ENCODE data around the gene HSBP1L1.
A peak's percentile ranks its signal among the peaks of the same experiment; 100 is the strongest.

Gene HSBP1L1

DNA sequence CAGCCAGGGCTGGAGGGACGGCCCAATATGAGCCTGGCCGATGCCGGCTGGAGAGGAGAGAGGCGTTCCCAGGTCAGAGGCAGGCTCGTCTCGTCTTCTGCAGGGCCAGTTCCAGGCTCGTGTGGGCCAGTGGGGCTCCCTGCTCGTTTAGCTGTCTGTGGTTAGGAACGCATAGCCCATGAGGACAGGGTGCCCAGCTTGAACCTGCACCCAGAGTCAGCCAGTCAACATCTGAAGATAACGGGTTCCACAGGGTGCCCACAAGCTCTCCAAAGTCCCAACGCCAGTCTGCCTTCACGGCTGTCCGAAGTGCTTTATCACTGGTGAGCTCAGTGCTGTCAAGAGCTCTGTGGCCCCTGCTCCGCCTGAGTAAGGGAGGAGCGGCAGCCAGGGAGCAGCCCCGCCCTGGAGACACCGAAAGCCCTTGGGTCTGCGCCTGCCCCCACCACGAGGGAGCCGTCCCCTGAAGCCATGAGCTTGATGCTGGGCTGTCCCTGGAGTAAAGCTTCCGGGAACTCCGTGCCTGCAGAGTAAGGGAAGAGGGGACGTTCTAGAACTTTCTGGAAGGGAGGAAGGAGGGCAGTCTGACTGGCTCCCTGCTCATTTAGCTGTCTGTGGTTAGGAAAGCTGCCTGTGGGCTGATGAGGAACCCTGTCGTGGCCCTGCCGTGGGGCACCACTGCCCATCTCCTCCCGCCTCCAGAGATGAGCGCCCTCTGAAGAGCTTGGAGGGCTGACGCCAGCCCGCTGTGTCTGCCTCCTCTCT lies 2.7 kb upstream of the HSBP1L1 start:
- DNase-seq, result peak in 1 of 2 donors; percentile 42

GRCh38 chr18:79962311-79962710 lies 2.1 kb upstream of the HSBP1L1 start:
- no peak for DNase-seq

DNA sequence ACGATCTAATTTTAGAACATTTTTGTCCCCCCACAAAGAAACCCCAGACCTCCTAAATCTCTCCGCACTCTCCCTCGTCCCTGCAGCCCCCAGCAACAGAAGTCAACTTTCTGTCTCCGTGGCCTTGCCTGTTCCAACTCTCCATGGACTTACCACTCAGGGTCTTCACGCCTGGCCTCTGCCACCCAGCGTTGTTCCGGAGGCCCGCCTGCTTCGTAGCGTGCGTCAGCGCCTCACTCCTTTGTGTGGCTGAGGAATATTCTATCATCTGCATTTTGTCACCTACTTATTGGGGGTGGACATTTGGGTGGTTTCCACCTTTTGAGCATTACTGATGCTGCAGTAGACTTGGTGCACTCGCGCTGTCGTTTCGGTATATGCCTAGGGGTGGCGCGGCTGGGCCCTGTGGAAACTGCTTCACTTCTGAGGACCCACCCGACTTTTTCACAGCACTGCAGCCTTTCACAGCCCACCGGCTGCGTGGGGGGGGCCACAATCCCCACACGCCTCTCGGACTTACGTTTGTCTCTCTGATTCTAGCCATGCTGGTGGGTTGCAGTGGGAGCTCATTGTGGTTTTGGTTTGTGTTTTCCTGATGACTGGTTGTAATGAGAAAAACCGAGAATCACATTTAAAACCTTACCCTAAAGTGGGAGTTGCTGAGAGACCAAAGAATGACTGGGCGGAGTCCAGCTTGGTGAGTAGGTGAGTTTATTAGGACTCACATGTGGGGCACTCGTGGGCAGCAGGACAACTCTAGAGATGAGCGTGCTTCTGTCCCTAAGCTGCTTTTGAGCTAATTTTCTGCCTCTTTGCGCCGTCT lies 1.4 kb upstream of the HSBP1L1 start:
- no peak for DNase-seq

DNA sequence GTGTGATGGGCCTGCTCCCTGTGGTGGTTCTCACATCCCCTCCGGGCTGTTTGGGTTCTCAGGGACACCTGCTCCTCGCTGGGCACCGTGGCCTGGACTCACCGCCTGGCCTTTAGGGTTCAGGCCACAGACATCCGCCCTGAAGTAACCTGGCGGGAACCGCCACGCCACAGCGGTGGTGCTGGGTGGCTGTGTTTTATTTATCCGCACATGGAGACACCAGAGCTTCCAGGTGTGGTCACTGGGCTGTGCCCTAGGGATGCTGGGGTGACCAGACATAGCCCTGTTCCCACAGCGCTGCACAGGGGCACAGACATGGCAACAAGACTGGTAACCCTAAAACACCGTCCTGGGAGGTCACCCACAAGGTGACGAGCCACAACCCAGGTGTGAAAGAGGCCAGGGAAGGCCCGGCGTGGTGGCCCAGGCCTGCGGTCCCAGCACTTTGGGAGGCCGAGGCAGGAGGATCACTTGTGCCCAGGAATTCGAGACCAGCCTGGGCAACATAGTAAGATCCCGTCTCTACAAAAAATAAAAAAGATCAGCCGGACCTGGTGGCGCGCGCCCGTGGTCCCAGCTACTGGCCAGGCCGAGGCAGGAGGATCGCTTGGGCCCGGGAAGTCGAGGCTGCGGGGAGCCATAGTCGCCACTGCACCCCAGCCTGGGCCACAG lies 649 bp upstream of the HSBP1L1 start:
- no peak for DNase-seq

DNA sequence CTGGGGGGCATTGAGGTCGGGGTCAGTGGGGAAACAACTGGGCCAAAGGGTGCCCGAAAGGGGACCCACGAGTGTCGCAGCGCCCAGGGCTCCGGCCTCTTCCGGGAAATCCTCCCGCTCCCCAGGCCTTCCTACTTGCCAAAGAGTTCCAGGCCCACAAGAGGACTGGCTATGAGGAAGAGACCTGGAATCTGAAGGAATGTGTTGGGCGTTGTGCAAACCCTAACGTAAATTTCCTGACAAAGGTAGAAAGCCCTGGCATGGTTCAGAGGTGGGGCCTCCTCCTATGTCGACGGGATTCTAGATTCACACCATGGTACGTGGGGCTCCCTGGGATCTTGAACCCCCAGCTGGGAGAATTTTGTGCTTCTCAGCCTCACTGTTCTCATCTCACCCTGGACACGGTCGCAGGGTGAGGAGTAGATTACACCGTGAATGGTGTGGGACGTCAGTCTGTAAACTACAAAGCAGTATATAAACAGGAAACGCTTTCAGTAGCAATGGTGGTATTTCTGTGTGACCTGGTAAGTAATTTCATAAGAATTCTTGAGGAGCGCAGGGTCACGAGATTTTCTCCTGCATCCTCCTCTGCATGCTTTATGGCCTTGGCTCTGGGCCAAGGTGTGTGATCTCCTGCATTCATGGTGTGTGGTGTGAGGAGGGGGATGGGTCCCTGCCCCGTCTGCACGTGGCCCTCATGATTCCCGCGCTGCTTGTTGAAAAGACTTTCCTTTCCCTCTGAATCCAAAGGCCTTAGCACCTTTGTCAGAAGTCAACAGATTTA lies 868 bp downstream of the HSBP1L1 start:
- no peak for DNase-seq

DNA sequence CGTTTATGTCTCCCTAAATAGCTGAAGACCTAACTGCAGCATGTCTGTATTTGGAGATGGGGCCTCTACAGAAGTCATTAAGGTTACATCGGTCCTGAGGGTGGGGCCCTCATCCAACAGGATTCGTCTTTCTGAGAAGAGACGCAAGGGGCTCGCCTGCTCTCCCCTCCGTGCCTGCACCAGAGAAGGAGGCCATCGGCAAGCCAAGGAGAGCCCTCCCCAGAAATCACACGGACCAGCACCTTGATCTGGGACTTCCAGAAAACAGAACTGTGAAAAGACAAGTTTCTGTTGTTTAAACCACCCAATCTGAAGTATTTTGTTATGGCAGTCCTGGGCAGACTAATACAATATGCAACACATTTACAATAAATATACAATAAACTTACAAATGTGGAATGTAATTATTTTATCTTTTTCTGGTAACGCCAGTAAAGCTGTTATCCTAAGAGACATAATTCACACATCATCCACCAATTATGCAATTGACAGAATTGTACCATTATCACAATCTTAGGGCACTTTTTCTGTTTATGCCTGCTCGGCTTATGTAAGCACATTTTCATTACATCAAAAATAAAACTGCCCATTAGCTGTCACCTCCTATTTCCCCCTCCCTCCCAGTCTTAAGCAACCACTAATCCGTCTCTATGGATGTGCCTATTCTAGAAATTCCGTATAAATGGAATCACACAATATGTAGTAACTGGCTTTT lies 6.1 kb downstream of the HSBP1L1 start:
- no peak for DNase-seq

- DNase-seq, result no peak
Measured at GRCh38 chr18:79971211-79971952, 6.9 kb downstream of the HSBP1L1 start.

GRCh38 chr18:79971986-79972385 lies 7.5 kb downstream of the HSBP1L1 start:
- DNase-seq, result no peak

DNA sequence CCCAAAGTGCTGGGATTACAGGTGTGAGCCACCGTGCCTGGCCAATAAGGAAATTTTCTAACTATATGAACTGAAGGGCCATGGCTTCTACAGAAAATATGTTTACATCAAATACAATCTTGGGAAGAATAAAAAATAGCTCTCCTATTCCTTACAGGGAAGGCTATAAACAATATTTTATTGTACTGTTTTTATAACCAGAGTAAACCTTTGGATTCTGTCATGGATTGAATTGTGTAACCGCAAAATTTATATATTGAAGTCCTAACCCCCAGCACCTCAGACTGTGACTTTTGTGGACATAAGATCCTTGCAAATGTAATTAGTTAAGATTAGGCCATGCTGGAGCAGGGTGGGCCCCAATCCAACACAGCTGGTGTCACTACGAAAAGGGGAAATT lies 8.3 kb downstream of the HSBP1L1 start:
- no peak for DNase-seq

DNA sequence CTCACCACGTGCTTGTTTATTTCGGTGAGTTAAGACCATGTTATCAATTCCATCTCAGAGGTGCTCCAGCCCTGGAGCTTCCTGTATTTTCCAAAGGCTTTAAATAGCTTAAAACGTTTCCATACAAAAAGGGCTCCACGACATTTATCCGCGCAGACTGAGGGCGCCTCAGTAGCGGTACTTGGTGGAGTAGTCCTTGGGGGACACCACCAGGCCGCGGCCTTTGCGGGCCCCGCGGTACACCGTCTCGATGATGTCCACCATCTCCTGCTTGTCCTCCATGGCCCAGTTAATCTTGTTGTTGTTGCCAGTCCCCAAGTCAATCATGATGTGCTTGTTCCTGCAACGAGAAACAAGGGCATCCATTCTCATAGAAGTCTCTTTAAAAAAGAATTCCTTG lies 9.1 kb downstream of the HSBP1L1 start:
- no peak for DNase-seq

GRCh38 chr18:79974025-79974654 lies 9.7 kb downstream of the HSBP1L1 start:
- DNase-seq, result no peak

DNA sequence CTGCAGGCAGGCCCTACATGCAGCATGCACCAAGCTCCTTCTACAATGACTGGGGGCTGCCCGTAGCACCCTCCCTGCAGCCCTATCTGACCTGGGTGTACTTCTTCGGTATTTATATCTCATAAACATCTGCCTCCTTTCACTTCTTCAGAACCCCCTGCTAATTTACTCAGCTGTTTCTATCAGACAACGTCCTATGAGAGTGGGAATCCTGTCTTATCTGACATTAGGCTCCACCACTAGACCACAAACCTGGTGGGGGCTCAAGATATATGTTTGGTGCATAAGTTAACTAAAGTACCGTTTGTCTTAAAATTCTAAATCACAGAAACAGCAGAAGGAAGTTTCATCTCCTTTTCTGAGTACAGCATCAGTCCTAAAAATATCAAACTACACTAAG lies 10.6 kb downstream of the HSBP1L1 start:
- DNase-seq, result no peak

DNA sequence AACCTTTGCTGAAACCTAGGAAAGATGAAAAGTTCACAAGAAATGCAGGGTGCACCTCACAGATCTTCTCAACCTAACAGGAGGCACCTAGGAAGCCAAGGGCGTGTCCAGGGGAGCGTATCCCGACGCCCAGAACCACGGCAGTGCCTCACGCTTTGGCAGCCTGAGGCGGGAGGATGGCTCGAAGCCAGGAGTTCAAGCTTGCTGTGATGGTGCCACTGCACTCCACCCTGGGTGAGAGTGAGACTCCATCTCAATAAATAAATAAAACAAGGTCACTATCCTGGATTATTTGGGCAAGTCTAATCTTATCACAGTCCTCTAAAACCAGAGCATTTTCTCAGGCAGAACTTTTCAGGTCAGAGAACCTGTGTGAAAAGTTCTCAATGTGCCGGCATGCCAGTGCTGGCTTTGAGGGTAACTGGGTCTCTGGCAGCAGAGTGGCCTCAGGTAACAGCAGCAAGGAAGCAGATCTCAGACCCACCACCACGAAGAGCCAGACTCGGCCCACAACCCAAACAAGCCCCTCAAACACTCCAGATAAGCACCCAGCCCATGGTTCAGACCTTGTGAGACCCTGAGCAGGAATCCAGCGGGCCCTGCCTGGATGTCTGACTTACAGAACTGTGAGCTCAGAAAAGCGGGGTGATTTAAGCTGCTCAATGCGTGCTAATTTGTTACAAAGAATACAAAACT lies 11.7 kb downstream of the HSBP1L1 start:
- no peak for DNase-seq

DNA sequence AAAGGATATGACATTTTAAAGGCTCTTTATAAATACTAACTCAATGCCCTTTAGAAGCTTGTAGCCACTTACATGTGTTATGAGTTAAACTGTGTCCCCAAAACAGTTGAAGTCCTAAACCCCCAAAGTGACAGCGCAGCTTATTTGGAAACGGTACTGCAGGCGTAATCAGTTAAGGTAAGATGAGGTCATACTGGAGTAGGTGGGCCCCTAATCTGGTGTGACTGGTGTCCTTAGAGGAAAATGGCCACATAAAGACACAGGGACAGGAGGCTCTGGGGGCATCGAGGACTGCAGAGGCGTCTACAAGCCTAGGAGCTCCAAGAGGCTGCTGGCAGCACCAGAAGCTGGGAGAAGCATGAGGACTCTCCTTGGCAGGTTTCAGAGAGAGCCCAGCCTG lies 15.4 kb downstream of the HSBP1L1 start:
- DNase-seq, result no peak

DNA sequence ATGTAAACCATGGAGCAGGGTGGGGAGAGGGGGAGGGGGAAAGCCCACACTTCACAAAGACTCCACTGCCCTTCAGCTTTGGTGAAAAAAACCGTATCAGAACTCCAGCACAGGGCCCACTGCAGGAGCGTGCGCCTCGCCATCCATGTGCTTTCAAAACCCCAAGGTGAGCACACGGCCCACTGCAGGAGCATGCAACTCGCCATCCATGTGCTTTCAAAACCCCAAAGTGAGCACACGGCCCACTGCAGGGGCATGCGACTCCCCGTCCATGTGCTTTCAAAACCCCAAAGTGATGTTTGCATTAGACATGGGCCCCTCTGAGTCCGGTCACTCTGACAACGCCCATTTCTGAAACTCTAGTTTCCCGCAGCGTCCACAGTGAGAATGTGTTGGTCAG lies 16.1 kb downstream of the HSBP1L1 start:
- DNase-seq, result no peak

- peak; percentile 49 to 53 for DNase-seq
Measured at GRCh38 chr18:79982736-79983135, 18.3 kb downstream of the HSBP1L1 start.

DNA sequence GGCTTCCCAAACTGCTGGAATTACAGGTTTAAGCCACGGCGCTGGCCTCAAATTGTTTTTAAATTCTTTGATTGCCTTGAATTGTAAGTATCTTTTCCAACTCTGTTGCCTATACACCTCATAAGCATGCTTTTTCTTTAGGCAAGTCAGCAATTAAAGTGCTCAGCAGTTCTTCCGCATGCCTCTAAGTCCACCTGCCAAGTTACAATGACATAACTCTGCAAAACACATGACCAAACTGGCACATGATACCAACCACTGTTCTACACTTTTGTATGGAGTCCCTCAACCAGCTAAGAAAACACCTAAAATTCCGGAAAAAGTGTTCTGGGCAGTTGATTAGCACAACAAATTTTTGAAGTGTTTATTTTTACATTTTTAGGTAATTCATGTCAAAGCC lies 18.8 kb downstream of the HSBP1L1 start:
- DNase-seq, result no peak

GRCh38 chr18:79983793-79984192 lies 19.4 kb downstream of the HSBP1L1 start:
- DNase-seq, result no peak

GRCh38 chr18:79985172-79985571 lies 20.7 kb downstream of the HSBP1L1 start:
- DNase-seq, result no peak

DNA sequence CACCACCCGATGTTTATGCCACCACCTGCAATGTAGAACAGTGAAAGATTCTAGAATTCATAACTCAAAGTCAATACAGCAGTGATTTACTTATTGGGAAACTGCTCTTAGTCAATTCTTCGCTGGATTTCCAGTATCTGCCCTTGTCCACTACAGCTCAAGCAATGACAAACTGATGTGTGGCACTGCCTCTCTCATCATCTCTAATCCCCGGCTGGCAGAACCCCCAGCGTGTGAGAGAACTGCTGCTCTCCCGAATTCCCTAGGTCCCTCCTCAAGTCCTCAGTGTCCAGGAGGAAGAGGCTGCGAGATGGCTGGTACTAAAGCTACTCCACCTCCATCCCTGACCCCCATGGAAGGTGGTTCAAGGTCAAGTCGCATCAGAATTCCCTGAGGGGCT lies 22.3 kb downstream of the HSBP1L1 start:
- no peak for DNase-seq
